SJCRH30 (cell line): ENCODE measurements around the gene PARPBP. TPM values are rescaled to one million over a fixed set of nuclear protein-coding genes. Genes with fewer than 3 reads are reported as not detected.
"Not testable (repeated sequence)": the region's sequence is repeated elsewhere in the genome, so short reads cannot be mapped to it uniquely, and the experiment has no call there.

Source experiments
- DNase-seq, 2 experiments: peaks; one replicate each; pipeline ENCODE4 v3.0.0-alpha.2; 2015 to 2020
- H3K27ac ChIP-seq: fragments of 250-450 bp; sonication (Bioruptor Pico); 2 replicates; pipeline ENCODE4 v1.5.1; 2020; ENCODE audit warnings: mild to moderate bottlenecking, moderate library complexity
- H3K27me3 ChIP-seq: fragments of 250-450 bp; sonication (Bioruptor Pico); 2 replicates; pipeline ENCODE4 v1.5.1; 2020; ENCODE audit warnings: mild to moderate bottlenecking, moderate library complexity
- H3K36me3 ChIP-seq: fragments of 250-450 bp; sonication (Bioruptor Pico); 2 replicates; pipeline ENCODE4 v1.5.1; 2020; ENCODE audit warnings: mild to moderate bottlenecking, moderate library complexity
- H3K4me1 ChIP-seq: fragments of 250-450 bp; sonication (Bioruptor Pico); 2 replicates; pipeline ENCODE4 v1.5.1; 2020; ENCODE audit warnings: mild to moderate bottlenecking, moderate library complexity
- H3K4me3 ChIP-seq: fragments of 250-450 bp; sonication (Bioruptor Pico); 2 replicates; pipeline ENCODE4 v1.5.1; 2020; ENCODE audit warnings: mild to moderate bottlenecking, moderate library complexity
- H3K9me3 ChIP-seq: fragments of 250-450 bp; sonication (Bioruptor Pico); replicated peaks from 2 replicates; pipeline ENCODE4 v1.5.1; 2020; ENCODE audit warnings: mild to moderate bottlenecking, moderate library complexity
- total RNA-seq: library from RNA; depleted of rRNA; stranded (reverse); fragments of >200 nt; shearing (Covaris generic); gene quantifications from 2 replicates; pipeline ENCODE4 v1.2.3, GENCODE V29; 2014

The PARPBP gene
- total RNA-seq, 1 experiment from 2014 or later, result 59.8 TPM

DNA sequence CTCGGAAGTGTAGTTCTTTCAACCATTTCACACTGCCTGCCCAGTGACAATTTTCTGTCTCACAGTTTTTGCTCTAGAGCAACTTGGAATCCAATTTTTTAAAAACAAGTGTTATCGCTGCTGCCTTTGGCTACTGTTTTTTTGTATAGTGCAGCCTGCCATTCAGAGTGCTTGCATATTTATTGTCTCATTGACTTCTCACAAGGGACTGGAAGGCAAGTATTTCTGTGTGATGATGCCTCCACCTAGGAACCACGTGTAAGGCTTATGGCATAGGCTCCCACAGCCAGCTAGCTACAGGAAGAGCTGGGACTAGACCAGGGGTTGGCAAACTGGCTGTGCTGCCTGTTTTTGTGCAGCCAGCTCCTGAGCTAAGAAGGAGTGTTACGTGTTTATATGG lies 903 bp downstream of the PARPBP start:
- H3K4me3 ChIP-seq, result peak overlapping the region; percentile 77
- H3K36me3 ChIP-seq, result peaks cover 17% of the 10 kb centered on the region
- H3K27me3 ChIP-seq, result no peaks in the 10 kb centered on the region
- H3K4me1 ChIP-seq, result peaks cover 8% of the 10 kb centered on the region
- H3K27ac ChIP-seq, result peak overlapping the region; percentile 51; the same call in 1 of the 2 replicates
- H3K9me3 ChIP-seq, result no peaks in the 10 kb centered on the region
- DNase-seq, result peak; percentile 19 to 39

DNA sequence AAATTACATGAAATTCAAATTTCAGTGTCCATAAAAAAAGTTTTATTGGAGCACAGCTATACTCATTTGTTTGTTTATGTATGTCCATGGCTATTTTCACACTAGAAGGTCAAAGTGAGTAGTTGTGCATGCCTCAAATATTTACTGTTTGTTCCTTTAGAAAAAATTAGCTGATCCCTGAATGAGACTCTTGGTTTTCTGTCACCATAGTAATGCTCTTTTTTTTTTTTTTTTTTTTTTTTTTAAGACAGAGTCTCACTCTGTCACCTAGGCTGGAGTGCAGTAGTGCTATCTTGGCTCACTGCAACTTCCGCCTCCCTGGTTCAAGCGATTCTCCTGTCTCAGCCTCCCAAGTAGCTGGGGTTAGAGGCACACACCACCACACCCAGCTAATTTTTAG lies 1.3 kb downstream of the PARPBP start:
- H3K4me3 ChIP-seq, result peak overlapping the region; percentile 77

DNA sequence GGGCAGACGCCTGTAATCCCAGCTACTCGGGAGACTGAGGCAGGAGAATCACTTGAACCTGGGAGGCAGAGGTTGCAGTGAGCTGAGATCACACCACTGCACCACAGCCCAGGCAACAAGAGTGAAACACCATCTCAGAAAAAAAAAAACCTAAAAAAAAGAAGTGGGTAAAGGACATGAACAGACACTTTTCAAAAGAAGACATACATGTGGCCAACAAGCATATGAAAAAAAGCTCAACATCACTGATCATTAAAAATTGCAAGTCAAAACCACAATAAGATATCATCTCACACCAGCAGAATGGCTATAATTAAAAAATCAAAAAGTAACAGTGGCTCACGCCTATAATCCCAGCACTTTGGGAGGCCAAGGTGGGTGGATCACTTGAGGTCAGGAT lies 10.7 kb downstream of the PARPBP start:
- DNase-seq, H3K4me1 ChIP-seq, H3K9me3 ChIP-seq, H3K27me3 ChIP-seq, H3K4me3 ChIP-seq, H3K27ac ChIP-seq: not testable (repeated sequence)
- H3K36me3 ChIP-seq, result peaks cover 33% of the 10 kb centered on the region

More for the DNA sequence above, 1.3 kb downstream of the PARPBP start:
- H3K27ac ChIP-seq, H3K9me3 ChIP-seq, H3K27me3 ChIP-seq, DNase-seq, H3K4me1 ChIP-seq: not testable (repeated sequence)
- H3K36me3 ChIP-seq, result peaks cover 21% of the 10 kb centered on the region

DNA sequence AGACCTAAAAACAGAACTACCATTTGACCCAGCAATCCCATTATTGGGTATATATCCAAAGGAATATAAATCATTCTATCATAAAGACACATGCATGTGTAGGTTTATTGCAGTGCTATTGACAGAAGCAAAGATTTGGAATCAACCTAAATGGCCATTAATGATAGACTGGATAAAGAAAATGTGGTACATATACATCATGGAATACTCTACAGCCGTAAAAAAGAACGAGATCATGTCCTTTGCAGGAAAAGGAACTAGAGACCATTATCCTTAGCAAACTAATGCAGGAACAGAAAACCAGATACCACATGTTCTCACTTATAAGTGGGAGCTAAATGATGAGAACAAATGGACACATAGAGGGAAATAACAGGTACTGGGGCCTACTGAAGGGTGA lies 11.5 kb downstream of the PARPBP start:
- H3K4me1 ChIP-seq, H3K9me3 ChIP-seq, H3K27ac ChIP-seq, DNase-seq, H3K27me3 ChIP-seq, H3K4me3 ChIP-seq: not testable (repeated sequence)
- peaks cover 27% of the 10 kb centered on the region for H3K36me3 ChIP-seq

DNA sequence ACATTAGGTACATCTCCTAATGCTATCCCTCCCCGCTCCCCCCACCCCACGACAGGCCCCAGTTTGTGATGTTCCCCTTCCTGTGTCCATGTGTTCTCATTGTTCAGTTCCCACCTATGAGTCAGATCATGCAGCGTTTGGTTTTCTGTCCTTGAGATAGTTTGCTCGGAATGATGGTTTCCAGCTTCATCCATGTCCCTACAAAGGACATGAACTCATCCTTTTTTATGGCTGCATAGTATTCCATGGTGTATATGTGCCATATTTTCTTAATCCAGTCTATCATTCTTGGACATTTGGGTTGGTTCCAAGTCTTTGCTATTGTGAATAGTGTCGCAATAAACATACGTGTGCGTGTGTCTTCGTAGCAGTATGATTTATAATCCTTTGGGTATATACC lies 17.6 kb downstream of the PARPBP start:
- H3K4me3 ChIP-seq, H3K27me3 ChIP-seq, H3K9me3 ChIP-seq, H3K4me1 ChIP-seq, H3K27ac ChIP-seq, DNase-seq: not testable (repeated sequence)
- H3K36me3 ChIP-seq, result peaks cover 14% of the 10 kb centered on the region; the same call in 1 of the 2 replicates

DNA sequence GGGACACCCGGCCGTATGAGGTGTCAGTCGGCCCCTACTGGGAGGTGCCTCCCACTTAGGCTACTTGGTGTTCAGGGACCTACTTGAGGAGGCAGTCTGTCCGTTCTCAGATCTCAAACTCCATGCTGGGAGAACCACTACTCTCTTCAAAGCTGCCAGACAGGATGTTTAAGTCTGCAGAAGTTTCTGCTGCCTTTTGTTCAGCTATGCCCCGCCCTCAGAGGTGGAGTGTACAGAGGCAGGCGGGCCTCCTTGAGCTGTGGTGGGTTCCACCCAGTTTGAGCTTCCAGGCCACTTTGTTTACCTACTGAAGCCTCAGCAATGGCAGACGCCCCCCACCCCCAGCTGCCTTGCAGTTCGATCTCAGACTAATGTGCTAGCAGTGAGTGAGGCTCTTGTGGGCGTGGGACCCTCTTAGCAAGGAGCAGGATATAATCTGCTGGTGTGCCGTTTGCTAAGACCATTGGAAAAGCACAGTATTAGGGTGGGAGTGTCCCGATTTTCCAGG lies 22.9 kb downstream of the PARPBP start:
- not testable (repeated sequence) for H3K9me3 ChIP-seq, H3K4me1 ChIP-seq

DNA sequence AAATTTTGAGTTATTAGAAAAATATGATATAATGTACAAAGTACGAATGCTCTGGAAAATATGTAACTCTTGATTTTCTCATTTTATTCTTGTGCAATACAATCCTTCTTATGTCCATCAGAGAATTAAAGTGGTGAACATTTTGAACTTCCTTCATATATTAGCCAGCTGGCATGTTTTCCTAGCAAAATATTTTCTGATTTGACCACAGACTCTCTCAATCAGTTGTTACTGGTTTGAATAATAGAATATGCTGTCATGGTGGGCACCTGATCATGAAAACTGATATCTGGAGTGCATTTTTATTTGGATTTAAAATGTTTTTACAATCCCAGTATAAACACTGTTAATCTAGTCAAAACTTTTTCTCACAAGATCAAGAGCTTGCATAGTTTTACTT lies 24.2 kb downstream of the PARPBP start:
- H3K27me3 ChIP-seq, result no peaks in the 10 kb centered on the region
- no peak overlapping the region for H3K27ac ChIP-seq
- no peak for DNase-seq
- no peak overlapping the region for H3K4me3 ChIP-seq
- peaks cover 18% of the 10 kb centered on the region for H3K36me3 ChIP-seq
- H3K9me3 ChIP-seq, result no peaks in the 10 kb centered on the region
- H3K4me1 ChIP-seq, result no peaks in the 10 kb centered on the region

More for the DNA sequence above, 22.9 kb downstream of the PARPBP start:
- H3K27ac ChIP-seq, H3K4me3 ChIP-seq, DNase-seq, H3K27me3 ChIP-seq: not testable (repeated sequence)
- H3K36me3 ChIP-seq, result peaks cover 18% of the 10 kb centered on the region

DNA sequence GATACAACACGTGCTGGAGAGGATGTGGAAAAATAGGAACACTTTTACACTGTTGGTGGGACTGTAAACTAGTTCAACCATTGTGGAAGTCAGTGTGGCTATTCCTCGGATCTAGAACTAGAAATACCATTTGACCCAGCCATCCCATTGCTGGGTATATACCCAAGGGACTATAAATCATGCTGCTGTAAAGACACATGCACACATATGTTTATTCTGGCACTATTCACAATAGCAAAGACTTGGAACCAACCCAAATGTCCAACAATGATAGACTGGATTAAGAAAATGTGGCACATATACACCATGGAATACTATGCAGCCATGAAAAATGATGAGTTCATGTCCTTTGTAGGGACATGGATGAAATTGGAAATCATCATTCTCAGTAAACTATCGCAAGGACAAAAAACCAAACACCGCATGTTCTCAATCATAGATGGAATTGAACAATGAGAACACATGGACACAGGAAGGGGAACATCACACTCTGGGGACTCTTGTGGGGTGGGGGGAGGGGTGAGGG lies 27.1 kb downstream of the PARPBP start:
- not testable (repeated sequence) for H3K4me1 ChIP-seq, H3K27me3 ChIP-seq, DNase-seq, H3K4me3 ChIP-seq, H3K9me3 ChIP-seq, H3K27ac ChIP-seq
- peaks cover 18% of the 10 kb centered on the region for H3K36me3 ChIP-seq

DNA sequence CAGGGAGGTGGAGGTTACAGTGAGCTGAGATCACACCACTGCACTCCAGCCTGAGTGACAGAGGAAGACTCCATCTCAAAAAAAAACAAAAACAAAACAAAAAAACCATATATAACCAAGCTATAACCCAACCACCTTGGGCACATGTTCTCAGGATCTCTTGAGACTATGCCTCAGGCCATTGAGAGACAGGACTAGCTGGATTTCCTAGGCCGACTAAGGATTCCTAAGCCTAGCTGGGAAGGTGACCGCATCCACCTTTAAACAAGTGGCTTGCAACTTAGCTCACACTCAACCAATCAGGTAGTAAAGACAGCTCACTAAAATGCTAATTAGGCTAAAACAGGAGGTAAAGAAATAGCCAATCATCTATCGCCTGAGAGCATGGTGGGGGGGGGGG lies 35.2 kb downstream of the PARPBP start:
- not testable (repeated sequence) for H3K36me3 ChIP-seq, DNase-seq, H3K4me3 ChIP-seq, H3K9me3 ChIP-seq, H3K27ac ChIP-seq, H3K27me3 ChIP-seq, H3K4me1 ChIP-seq

DNA sequence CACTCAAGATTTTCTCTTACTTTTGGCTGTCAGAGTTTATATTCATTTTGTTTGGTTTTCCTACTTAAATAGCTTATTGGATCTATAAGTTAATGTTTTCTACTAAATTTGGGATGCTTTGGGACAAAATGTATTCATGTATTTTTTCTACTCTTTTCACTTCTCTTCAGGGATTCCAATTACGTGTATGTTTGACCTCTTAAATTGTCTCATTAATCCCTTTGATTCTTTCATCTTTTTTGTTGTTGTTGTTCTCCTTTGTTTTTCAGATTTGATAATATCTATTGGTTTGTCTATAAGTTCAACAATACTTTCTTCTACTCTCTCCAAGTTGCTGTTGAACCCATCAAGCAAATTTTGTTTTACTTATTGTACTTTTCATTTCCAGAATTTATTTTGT lies 43.4 kb downstream of the PARPBP start:
- Histone ChIP-seq H3K27me3 (no peaks in the 10 kb centered on the region), H3K9me3 (no peaks in the 10 kb centered on the region), H3K27ac (no peak overlapping the region), H3K4me1 (no peaks in the 10 kb centered on the region), H3K36me3 (peaks cover 4% of the 10 kb centered on the region), H3K4me3 (no peak overlapping the region)
- no peak for DNase-seq

DNA sequence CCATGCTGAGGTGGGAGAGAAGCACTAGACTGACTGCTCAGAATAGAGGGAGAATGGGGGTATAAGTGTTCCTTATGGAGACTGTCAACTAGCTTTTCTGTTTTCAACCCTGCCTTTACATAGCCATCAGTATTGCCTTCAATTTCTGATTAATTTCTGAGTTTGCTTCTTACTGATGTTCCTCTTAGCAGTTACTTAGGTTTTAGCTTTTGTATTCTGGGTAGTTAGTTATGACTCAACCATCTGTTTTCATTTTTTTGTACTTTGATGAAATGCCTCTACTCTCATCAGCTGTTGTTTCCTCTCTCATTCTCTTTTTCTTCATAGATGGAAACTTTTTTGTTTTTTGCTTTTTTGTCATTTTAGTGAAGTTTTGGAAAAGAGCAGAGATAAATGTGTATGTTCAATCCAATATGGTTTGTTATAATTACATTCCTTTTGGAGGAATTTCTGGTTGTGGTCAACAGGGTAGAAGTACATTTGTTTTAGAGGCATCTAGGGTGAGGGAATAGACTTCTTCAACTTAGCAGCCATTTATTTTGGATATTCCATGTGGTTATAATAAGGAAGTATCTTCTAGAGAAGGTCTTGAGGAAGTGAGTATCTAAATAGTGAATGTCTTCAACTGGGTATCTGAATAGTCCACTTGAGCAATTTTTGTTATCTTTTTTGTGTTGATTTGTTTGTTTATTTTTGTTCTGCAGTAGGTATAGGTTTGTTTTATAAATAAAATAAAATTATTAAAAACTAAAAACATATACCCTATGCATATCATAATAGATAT lies 48.0 kb downstream of the PARPBP start:
- Histone ChIP-seq H3K9me3 (no peaks in the 10 kb centered on the region), H3K27ac (no peak overlapping the region), H3K27me3 (no peaks in the 10 kb centered on the region), H3K4me1 (no peaks in the 10 kb centered on the region), H3K4me3 (no peak overlapping the region), H3K36me3 (peaks cover 4% of the 10 kb centered on the region)
- DNase-seq, result no peak

DNA sequence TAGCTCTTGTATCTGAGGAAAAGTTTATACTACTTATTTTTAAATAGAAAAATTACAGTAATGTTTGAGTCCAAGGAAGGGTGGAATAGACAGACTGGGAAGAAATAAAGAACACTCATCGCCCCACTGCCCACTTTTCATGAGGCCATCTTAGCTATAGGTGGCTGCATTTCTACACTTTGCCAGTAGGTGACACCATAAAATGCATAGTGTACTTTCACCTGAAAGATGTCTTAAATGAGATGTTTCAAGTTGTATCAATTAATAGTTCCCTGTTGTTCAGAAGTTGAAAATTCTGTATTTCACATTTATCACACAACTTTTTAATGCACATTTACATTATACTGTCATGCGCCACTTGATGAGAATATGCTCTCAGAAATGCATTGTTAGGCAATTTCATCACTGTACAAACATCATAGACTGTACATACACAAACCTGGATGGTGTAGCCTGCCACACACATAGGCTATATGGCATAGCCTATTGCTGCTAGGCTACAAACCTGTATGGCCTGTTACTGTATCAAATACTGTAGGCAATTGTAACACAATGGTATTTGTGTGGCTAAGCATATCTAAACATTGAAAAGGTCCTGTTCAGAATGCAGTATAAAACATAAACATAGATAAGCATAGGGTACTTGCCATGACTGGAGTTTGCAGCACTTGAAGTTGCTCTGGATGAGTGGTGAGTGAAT lies 50.1 kb downstream of the PARPBP start:
- Histone ChIP-seq H3K9me3 (no peaks in the 10 kb centered on the region), H3K27me3 (no peaks in the 10 kb centered on the region), H3K4me3 (no peak overlapping the region), H3K27ac (no peak overlapping the region), H3K36me3 (peaks cover 7% of the 10 kb centered on the region), H3K4me1 (no peaks in the 10 kb centered on the region)
- DNase-seq, result peak in 1 of 2 experiments; percentile 34

DNA sequence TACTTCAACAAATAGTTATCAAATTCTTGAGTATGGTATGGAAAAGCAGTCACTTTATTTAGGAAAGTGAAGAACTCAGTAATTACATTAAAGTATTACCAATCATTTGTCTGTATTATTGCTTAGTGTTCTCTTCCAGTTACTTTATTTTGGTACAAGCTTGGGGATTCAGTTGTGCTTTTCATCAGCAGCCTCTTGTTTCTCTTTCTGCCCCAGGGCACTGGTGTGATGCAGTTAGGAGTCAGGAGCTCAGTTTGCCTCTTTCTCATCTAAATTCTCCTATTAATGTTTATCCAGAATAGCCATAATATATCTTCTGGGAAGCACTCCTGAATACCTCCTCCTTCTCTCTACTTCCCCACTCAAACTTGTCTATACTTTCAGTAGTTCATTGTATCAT lies 52.0 kb downstream of the PARPBP start:
- H3K4me3 ChIP-seq, result no peak overlapping the region
- H3K9me3 ChIP-seq, result no peaks in the 10 kb centered on the region
- no peak for DNase-seq
- H3K4me1 ChIP-seq, result no peaks in the 10 kb centered on the region
- no peaks in the 10 kb centered on the region for H3K27me3 ChIP-seq
- no peak overlapping the region for H3K27ac ChIP-seq
- peaks cover 11% of the 10 kb centered on the region for H3K36me3 ChIP-seq

DNA sequence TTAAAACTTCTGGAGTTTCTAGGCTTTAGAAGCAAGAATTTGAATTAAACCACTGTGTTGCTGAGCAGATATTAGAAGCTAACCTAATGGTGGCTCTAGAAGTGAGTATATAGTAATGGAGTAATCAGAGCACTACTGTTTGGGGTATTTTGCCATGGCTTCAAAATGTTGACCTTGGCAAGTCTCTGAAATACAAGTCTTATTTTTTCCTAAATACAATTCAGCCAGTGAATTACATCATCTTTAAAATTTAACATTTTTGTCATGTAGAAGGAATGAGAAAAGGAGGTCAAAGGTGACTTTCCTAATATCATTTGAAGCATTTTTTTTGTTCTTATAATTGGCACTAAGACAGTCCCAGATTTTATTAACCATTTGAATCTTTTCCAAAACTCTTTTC lies 52.5 kb downstream of the PARPBP start:
- no peak overlapping the region for H3K27ac ChIP-seq
- H3K4me3 ChIP-seq, result no peak overlapping the region
- no peaks in the 10 kb centered on the region for H3K27me3 ChIP-seq
- H3K36me3 ChIP-seq, result peaks cover 11% of the 10 kb centered on the region
- DNase-seq, result no peak
- no peaks in the 10 kb centered on the region for H3K4me1 ChIP-seq
- no peaks in the 10 kb centered on the region for H3K9me3 ChIP-seq

DNA sequence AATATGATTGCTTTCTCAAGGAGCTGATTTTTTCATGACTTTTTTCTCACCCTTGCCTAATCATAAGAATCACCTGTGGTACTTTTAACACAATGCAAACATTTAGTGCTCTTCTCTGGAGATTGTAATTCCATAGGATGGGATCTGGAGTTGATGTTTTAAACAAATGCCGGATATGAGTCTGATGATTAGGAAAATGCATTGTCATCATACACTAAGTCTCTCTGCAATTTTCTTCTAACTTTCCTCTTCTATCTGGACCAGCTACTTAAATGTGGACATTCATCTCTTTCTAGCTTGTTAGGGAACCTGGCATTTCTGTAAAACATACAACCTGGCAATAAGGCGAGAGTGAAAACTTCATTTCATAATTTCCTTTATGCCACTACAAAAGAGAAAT lies 54.1 kb downstream of the PARPBP start:
- Histone ChIP-seq H3K9me3 (no peaks in the 10 kb centered on the region), H3K4me1 (no peaks in the 10 kb centered on the region), H3K27ac (no peak overlapping the region), H3K27me3 (no peaks in the 10 kb centered on the region), H3K4me3 (no peak overlapping the region), H3K36me3 (peaks cover 11% of the 10 kb centered on the region)
- no peak for DNase-seq
